ENCODE results near the gene TRA2A.

- TF ChIP-seq CTCF (conservative IDR thresholded peaks at IDR 0.05; ENCODE audit: low read depth, low read length): peak; percentile 93
- no peak for TF ChIP-seq EZH2 (IDR thresholded peaks at IDR 0.05; ENCODE audit: low read length, unreplicated experiment)
Observed at GRCh38 chr7:23570592-23571200, 38.9 kb upstream of the TRA2A start.
